Upper lobe of left lung (tissue), 6 donors: ENCODE measurements around the gene CD24. TPM values are rescaled to one million over a fixed set of nuclear protein-coding genes. Genes with fewer than 3 reads are reported as not detected.
"Not testable (repeated sequence)": the region's sequence is repeated elsewhere in the genome, so short reads cannot be mapped to it uniquely, and the experiment has no call there.

Experiments
- ATAC-seq, 2 donors: fragments of 200-7000 bp; cut with Tn5 transposase; one replicate each; pipeline ENCODE4 v1.9.1; 2022; ENCODE audit warnings: mild to moderate bottlenecking in 2 of 2, moderate library complexity in 2 of 2; ENCODE audit not compliant: low FRiP score in 2 of 2
- DNase-seq, 2 donors: peaks; one replicate each; pipeline ENCODE4 v3.0.0-alpha.2; 2019 to 2020
- H3K27ac ChIP-seq, 4 donors: fragments of 200-600 bp; sonication (generic); one replicate each; pipeline ENCODE4 v1.5.1; 2016 to 2019
- H3K27me3 ChIP-seq, 4 donors: fragments of 200-600 bp; sonication (generic); one replicate each; pipeline ENCODE4 v1.5.1; 2017 to 2019
- H3K36me3 ChIP-seq, 4 donors: fragments of 200-600 bp; sonication (generic); one replicate each; pipeline ENCODE4 v1.5.1; 2016 to 2019
- H3K4me1 ChIP-seq, 4 donors: fragments of 200-600 bp; sonication (generic); one replicate each; pipeline ENCODE4 v1.5.1; 2018 to 2019
- H3K4me3 ChIP-seq, 4 donors: fragments of 200-600 bp; sonication (generic); one replicate each; pipeline ENCODE4 v1.5.1; 2017 to 2019; ENCODE audit warnings: mild to moderate bottlenecking in 2 of 4, moderate library complexity in 1 of 4
- H3K9me3 ChIP-seq, 4 donors: fragments of 200-600 bp; sonication (generic); one replicate each; pipeline ENCODE4 v1.5.1; 2018 to 2019
- EP300 ChIP-seq, 4 donors: sonication (generic); formaldehyde crosslinking; IDR thresholded peaks; one replicate each; pipeline ENCODE4 v1.5.1; 2017; ENCODE audit warnings: antibody characterized with exemption in 4 of 4, control low read depth in 2 of 4
- POLR2A ChIP-seq, 4 donors: fragments of 450-650 bp; IDR thresholded peaks; one replicate each; pipeline ENCODE4 v1.5.1; 2016 to 2017; ENCODE audit warnings: antibody characterized with exemption in 4 of 4, mild to moderate bottlenecking in 2 of 4
- POLR2AphosphoS5 ChIP-seq, 2 donors: sonication (generic); formaldehyde crosslinking; IDR thresholded peaks; one replicate each; pipeline ENCODE4 v1.5.1; 2017; ENCODE audit warnings: antibody characterized with exemption in 2 of 2
- WGBS, 2 donors: methylation state at CpG; one replicate each; pipeline ENCODE4 v1.1.5; 2017 to 2018; 5-methylcytosine and 5-hydroxymethylcytosine counted together
- total RNA-seq, 6 donors: library from RNA; depleted of rRNA in 4 of 6; stranded (reverse); fragments of >200 nt in 4 of 6; gene quantifications; one replicate each; pipeline versions ENCODE4 v1.1.0 to v1.2.1, GENCODE V29; 2016 to 2021
- TF ChIP-seq, protein P1 (sequence below), 6 experiments: fragments of 450-650 bp in 4 of 6; fragments of 200-600 bp in 2 of 6; sonication (generic) in 2 of 6; IDR thresholded peaks; one replicate each; pipeline ENCODE4 v1.5.1; 2016 to 2019; ENCODE audit warnings: antibody characterized with exemption in 6 of 6
- donor health status: DM: no; HTN: no; CAD: no; lungs with moderate emphysema.
- donor health status: DM: no; HTN: yes; CAD: no; lungs with severe emphysema.

CD24 gene
- total RNA-seq, 6 donors from 2014 or later = 24.2 to 231 (median 43.8) TPM

DNA sequence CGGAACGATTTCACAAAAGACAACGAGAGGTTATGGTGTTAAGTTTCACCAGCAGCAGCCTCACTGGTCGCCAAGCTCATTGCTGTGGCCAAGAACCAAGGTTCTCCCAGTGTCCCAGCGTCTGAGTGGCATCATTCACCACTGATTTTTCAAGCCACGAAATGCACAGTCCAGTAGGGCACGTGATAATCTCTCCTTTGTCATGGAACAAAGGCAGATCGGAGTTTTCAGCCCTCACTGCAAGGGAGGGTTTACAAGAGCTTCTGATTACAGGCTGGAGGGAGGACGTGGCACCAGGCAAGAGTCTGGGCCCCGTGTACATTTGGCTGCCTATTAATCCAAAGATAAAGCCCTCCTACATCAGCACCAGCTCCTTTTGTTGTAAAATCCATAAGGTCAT lies 2.0 kb downstream of the CD24 start:
- no peak overlapping the region for H3K4me3 ChIP-seq
- 33 to 45% methylated on average over 5 to 10 of the region's 10 CpGs for WGBS, 2 donors
- peaks cover 0 to 26% (median 12%) of the 10 kb centered on the region in 4 donors for H3K27me3 ChIP-seq

DNA sequence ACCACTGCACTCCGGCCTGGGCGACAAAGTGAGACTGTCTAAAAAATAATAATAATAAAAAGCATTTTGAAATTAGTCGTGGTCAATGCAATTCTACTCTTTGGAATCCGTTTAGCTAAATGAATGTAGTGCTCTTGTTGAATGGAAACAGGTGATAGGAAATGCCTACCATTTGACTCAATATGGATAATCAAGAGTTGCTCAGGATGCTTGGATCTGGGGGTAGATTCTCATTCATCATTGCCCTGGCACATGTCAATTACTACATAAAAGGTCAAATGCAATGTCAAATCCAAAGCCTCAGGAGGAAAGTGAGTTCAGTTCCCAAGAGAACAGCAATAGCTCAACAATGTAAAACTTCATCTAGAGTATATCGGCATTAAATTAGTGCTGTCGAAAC lies 3.8 kb downstream of the CD24 start:
- Histone ChIP-seq H3K27me3 (peaks cover 0 to 26% (median 12%) of the 10 kb centered on the region in 4 donors), H3K4me1 (peaks cover 19 to 29% (median 22%) of the 10 kb centered on the region in 4 donors)
- H3K36me3 ChIP-seq, ATAC-seq, H3K4me3 ChIP-seq, DNase-seq, H3K27ac ChIP-seq, H3K9me3 ChIP-seq: not testable (repeated sequence)
- 89 to 90% methylated on average over 6 of the region's 6 CpGs for WGBS, 2 donors

More for the DNA sequence above, 2.0 kb downstream of the CD24 start:
- H3K9me3 ChIP-seq = no peaks in the 10 kb centered on the region
- no peak for ATAC-seq
- H3K36me3 ChIP-seq = no peaks in the 10 kb centered on the region
- H3K4me1 ChIP-seq = peaks cover 19 to 33% (median 22%) of the 10 kb centered on the region in 4 donors
- no peak for TF ChIP-seq POLR2AphosphoS5 (IDR thresholded peaks at IDR 0.05)
- TF ChIP-seq, protein P1, sequence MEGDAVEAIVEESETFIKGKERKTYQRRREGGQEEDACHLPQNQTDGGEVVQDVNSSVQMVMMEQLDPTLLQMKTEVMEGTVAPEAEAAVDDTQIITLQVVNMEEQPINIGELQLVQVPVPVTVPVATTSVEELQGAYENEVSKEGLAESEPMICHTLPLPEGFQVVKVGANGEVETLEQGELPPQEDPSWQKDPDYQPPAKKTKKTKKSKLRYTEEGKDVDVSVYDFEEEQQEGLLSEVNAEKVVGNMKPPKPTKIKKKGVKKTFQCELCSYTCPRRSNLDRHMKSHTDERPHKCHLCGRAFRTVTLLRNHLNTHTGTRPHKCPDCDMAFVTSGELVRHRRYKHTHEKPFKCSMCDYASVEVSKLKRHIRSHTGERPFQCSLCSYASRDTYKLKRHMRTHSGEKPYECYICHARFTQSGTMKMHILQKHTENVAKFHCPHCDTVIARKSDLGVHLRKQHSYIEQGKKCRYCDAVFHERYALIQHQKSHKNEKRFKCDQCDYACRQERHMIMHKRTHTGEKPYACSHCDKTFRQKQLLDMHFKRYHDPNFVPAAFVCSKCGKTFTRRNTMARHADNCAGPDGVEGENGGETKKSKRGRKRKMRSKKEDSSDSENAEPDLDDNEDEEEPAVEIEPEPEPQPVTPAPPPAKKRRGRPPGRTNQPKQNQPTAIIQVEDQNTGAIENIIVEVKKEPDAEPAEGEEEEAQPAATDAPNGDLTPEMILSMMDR (IDR thresholded peaks at IDR 0.05) = no peak
- TF ChIP-seq POLR2A (IDR thresholded peaks at IDR 0.05) = no peak
- no peak for TF ChIP-seq EP300 (IDR thresholded peaks at IDR 0.05)
- no peak overlapping the region for H3K27ac ChIP-seq
- DNase-seq = no peak

DNA sequence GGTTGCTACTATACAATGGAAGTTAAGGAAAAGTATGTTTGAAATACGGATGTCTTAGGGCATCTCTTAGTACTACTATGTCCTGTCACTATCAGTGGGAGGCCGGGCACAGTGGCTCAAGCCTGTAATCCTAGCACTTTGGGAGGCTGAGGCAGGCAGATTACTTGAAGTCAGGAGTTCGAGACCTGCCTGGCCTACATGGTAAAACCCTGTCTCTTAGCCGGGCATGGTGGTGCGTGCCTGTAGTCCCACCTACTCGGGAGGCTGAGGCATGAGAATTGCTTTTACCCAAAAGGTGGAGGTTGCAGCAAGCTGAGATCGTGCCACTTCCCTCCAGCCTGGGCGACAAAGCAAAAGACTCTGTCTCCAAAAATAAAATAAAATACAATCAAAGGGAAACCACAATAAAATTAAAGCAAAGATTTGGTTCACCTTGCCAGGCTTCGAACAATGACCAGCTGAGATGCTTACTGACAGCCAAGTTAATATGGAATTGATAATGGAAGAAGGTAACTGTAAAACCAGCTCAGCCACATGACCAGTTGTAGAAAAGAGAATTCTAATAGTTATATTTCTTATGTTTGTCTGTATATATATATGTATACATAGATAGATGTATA lies 6.5 kb downstream of the CD24 start:
- TF ChIP-seq POLR2A (IDR thresholded peaks at IDR 0.05) (no peak), POLR2AphosphoS5 (IDR thresholded peaks at IDR 0.05) (no peak), EP300 (IDR thresholded peaks at IDR 0.05) (no peak)
- TF ChIP-seq, protein P1 (IDR thresholded peaks at IDR 0.05) = no peak
- Histone ChIP-seq H3K4me1 (peaks cover 0 to 2% (median under 1%) of the 10 kb centered on the region in 4 donors), H3K9me3 (no peaks in the 10 kb centered on the region), H3K27ac (no peak overlapping the region), H3K4me3 (no peak overlapping the region), H3K27me3 (peaks cover 0 to 6% (median 2%) of the 10 kb centered on the region in 4 donors), H3K36me3 (no peaks in the 10 kb centered on the region)
- DNase-seq (no peak), ATAC-seq (no peak)
- 78 to 86% methylated on average over 8 to 9 of the region's 9 CpGs for WGBS, 2 donors

DNA sequence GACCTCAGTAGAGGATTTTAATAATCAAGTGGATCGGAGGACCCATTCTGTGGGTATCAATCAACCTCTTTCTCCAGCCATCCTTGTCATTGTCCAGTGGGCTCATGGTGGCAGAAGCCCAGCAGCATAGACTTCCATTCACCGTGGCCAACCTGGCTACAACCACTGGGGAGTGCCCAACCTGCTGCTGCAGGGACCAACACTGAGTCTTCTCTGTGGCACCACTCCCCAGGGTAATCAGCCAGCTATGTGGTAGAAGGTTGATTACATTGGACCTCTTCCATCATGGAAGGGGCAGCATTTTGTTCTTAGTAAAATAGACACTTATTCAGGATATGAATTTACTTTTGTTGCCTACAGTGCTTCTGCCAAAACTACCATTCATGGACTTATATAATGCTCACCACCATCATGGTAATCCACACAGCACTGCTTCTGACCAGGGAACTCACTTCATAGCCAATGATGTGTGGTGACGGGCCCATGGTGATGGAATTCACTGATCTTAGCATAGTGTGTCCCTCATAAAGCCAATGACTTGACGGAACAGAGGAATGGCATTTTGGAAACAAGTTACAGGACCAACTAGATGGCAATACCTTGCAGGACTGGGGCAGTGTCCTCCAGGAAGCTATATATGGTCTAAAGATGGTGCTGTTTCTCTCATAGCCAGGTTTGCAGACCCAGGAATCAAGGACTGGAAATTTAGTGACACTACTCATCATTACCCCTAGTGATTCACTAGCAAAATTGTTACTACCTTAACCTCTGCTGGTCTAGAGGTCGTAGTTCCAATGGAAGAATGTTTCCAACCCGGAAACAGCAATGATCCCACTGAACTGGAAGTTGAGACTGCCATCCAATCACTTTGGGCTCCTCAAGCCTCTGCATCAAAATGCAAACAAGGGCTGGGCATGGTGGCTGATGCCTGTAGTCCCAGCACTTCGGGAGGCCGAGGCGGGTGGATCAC lies 7.6 kb downstream of the CD24 start:
- H3K27ac ChIP-seq = no peak overlapping the region
- ATAC-seq = no peak
- WGBS, 2 donors = 86 to 93% methylated on average over 9 of the region's 9 CpGs

DNA sequence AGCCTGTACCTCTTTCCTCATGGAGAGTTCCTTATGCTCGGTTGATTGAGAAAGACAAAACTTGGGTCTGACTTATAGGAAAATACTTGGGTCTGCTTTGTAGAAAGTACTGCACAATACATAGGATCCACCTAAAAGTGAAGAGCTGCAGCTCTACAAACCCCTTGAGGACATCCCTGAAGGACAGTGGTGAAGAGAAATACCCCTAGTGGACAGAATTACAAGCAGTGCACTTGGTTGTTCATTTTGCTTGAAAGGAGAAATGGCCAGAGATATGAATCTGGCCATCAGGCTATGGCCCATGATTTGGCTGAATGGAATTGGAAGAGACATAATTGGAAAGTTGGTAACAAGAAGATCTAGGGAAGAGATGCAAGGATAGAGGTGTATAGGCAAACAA lies 8.3 kb downstream of the CD24 start:
- H3K36me3 ChIP-seq = no peaks in the 10 kb centered on the region
- ATAC-seq = no peak
- TF ChIP-seq, protein P1 (IDR thresholded peaks at IDR 0.05) = no peak
- TF ChIP-seq POLR2A (IDR thresholded peaks at IDR 0.05) (no peak), EP300 (IDR thresholded peaks at IDR 0.05) (no peak), POLR2AphosphoS5 (IDR thresholded peaks at IDR 0.05) (no peak)

More for the DNA sequence above, 7.6 kb downstream of the CD24 start:
- Histone ChIP-seq H3K9me3 (no peaks in the 10 kb centered on the region), H3K27me3 (peaks cover 0 to 1% (median 0%) of the 10 kb centered on the region in 4 donors), H3K4me3 (no peak overlapping the region), H3K4me1 (no peaks in the 10 kb centered on the region), H3K36me3 (no peaks in the 10 kb centered on the region)
- DNase-seq = no peak
- TF ChIP-seq, protein P1 (IDR thresholded peaks at IDR 0.05) = no peak
- TF ChIP-seq EP300 (IDR thresholded peaks at IDR 0.05) = no peak
- TF ChIP-seq POLR2AphosphoS5 (IDR thresholded peaks at IDR 0.05) = no peak
- no peak for TF ChIP-seq POLR2A (IDR thresholded peaks at IDR 0.05)

More for the DNA sequence above, 8.3 kb downstream of the CD24 start:
- no peak overlapping the region for H3K27ac ChIP-seq
- WGBS, 2 donors = 72 to 89% methylated on average over 1 of the region's 1 CpG
- H3K4me3 ChIP-seq = no peak overlapping the region
- no peak for DNase-seq
- H3K27me3 ChIP-seq = no peaks in the 10 kb centered on the region
- H3K4me1 ChIP-seq = no peaks in the 10 kb centered on the region
- H3K9me3 ChIP-seq = no peaks in the 10 kb centered on the region
